GM23338 (cell line): ENCODE measurements around the gene AGAP1. TPM values are rescaled to one million over a fixed set of nuclear protein-coding genes. Genes with fewer than 3 reads are reported as not detected.

Experiments
- ATAC-seq: fragments of 200-7000 bp; cut with Tn5 transposase; 3 replicates; pipeline ENCODE4 v1.9.1; 2020
- DNase-seq: peaks from one replicate; pipeline ENCODE4 v3.0.0-alpha.2; 2015; ENCODE audit warnings: low spot score
- H2AFZ ChIP-seq: fragments of 200-600 bp; sonication (generic); 2 replicates; pipeline ENCODE4 v1.8.0; 2016; ENCODE audit warnings: antibody characterized with exemption, mild to moderate bottlenecking, moderate library complexity
- H3F3A ChIP-seq: fragments of 200-600 bp; sonication (generic); replicated peaks from 2 replicates; pipeline ENCODE4 v1.8.0; 2017; ENCODE audit warnings: antibody characterized with exemption, mixed run types, low read depth
- H3K27ac ChIP-seq: fragments of 200-600 bp; sonication (generic); 2 replicates; pipeline ENCODE4 v1.6.1; 2016; ENCODE audit warnings: low read depth
- H3K27me3 ChIP-seq: fragments of 200-600 bp; sonication (generic); 2 replicates; pipeline ENCODE4 v1.8.0; 2016; ENCODE audit warnings: mild to moderate bottlenecking, mixed run types, moderate library complexity; ENCODE audit not compliant: insufficient read depth
- H3K36me3 ChIP-seq: fragments of 200-600 bp; sonication (generic); 2 replicates; pipeline ENCODE4 v1.8.0; 2016; ENCODE audit warnings: mild to moderate bottlenecking; ENCODE audit not compliant: insufficient read depth
- H3K4me1 ChIP-seq: fragments of 200-600 bp; sonication (generic); 2 replicates; pipeline ENCODE4 v1.8.0; 2016; ENCODE audit warnings: mild to moderate bottlenecking, moderate library complexity; ENCODE audit not compliant: insufficient read depth
- H3K4me2 ChIP-seq: fragments of 200-600 bp; sonication (generic); 2 replicates; pipeline ENCODE4 v1.7.1; 2017; ENCODE audit warnings: mixed run types
- H3K4me3 ChIP-seq: fragments of 200-600 bp; sonication (generic); 2 replicates; pipeline ENCODE4 v1.6.1; 2016; ENCODE audit warnings: mixed run types
- H3K79me2 ChIP-seq: fragments of 200-600 bp; sonication (generic); replicated peaks from 2 replicates; pipeline ENCODE4 v1.8.0; 2017; ENCODE audit warnings: mild to moderate bottlenecking; ENCODE audit not compliant: insufficient read depth
- H3K9me2 ChIP-seq: fragments of 200-600 bp; sonication (generic); 2 replicates; pipeline ENCODE4 v1.8.0; 2017; ENCODE audit not compliant: insufficient read depth
- H4K20me1 ChIP-seq: fragments of 200-600 bp; sonication (generic); replicated peaks from 2 replicates; pipeline ENCODE4 v1.8.0; 2017; ENCODE audit warnings: mild to moderate bottlenecking; ENCODE audit not compliant: insufficient read depth
- H3K27ac Mint-ChIP-seq: 2 replicates; pipeline ENCODE4 v1.8.0; 2020; ENCODE audit warnings: inconsistent platforms, mild to moderate bottlenecking, moderate library complexity, mixed read lengths
- H3K27me3 Mint-ChIP-seq: 3 replicates; pipeline ENCODE4 v1.8.0; 2022; ENCODE audit warnings: low read depth, mild to moderate bottlenecking, moderate library complexity, mixed read lengths, inconsistent platforms; ENCODE audit not compliant: insufficient read depth, poor library complexity
- H3K36me3 Mint-ChIP-seq: 3 replicates; pipeline ENCODE4 v1.8.0; 2021; ENCODE audit warnings: low read depth, mild to moderate bottlenecking, inconsistent platforms, moderate library complexity, mixed read lengths
- H3K4me1 Mint-ChIP-seq: 3 replicates; pipeline ENCODE4 v1.8.0; 2020; ENCODE audit warnings: mild to moderate bottlenecking, inconsistent platforms, mixed read lengths
- H3K4me3 Mint-ChIP-seq: 3 replicates; pipeline ENCODE4 v1.8.0; 2021; ENCODE audit warnings: moderate library complexity, mild to moderate bottlenecking, inconsistent platforms, mixed read lengths
- H3K9me3 Mint-ChIP-seq: 3 replicates; pipeline ENCODE4 v1.8.0; 2020; ENCODE audit warnings: moderate library complexity, mild to moderate bottlenecking, inconsistent platforms, mixed read lengths
- CREB1 ChIP-seq: fragments of 250-450 bp; sonication (Bioruptor Pico); IDR thresholded peaks from 2 replicates; pipeline ENCODE4 v1.5.0; 2020; ENCODE audit warnings: low read depth, mild to moderate bottlenecking, moderate library complexity
- ETS1 ChIP-seq: IDR thresholded peaks from 2 replicates; pipeline ENCODE4 v1.6.1; 2016; ENCODE audit warnings: antibody characterized with exemption
- EZH2 ChIP-seq: fragments of 200-600 bp; sonication (generic); IDR thresholded peaks from one replicate; pipeline ENCODE4 v1.8.0; 2017; ENCODE audit warnings: antibody characterized with exemption, mild to moderate bottlenecking, low read depth; ENCODE audit not compliant: unreplicated experiment
- JUNB ChIP-seq: IDR thresholded peaks from one replicate; pipeline ENCODE4 v1.6.1; 2016; ENCODE audit warnings: antibody characterized with exemption; ENCODE audit not compliant: unreplicated experiment
- POLR2AphosphoS5 ChIP-seq: IDR thresholded peaks from 2 replicates; pipeline ENCODE4 v1.6.1; 2016; ENCODE audit warnings: antibody characterized with exemption, low read depth
- STAT1 ChIP-seq: IDR thresholded peaks from one replicate; pipeline ENCODE4 v1.6.1; 2016; ENCODE audit warnings: antibody characterized with exemption; ENCODE audit not compliant: unreplicated experiment
- ZNF114 ChIP-seq: fragments of 250-450 bp; sonication (Bioruptor Pico); IDR thresholded peaks from 2 replicates; pipeline ENCODE4 v1.5.0; 2020; ENCODE audit warnings: mild to moderate bottlenecking, moderate library complexity
- polyA plus RNA-seq: library from polyadenylated mRNA; unstranded; fragments of >200 nt; fragmentation: Nextera tagmentation; extraction: Ambion mirVana; gene quantifications from 2 replicates; pipeline ENCODE4 v1.2.1, GENCODE V29; 2016
- total RNA-seq: library from RNA; depleted of rRNA; stranded (reverse); fragments of >200 nt; shearing (Covaris generic); gene quantifications from 2 replicates; pipeline ENCODE4 v1.2.3, GENCODE V29; 2014
- TF ChIP-seq, protein P1 (sequence below), 2 experiments: fragments of 200-600 bp in 1 of 2; sonication (generic) in 1 of 2; conservative IDR thresholded peaks; 2 replicates each; pipeline versions ENCODE4 v1.5.1 to v1.6.1; 2016 to 2017; ENCODE audit warnings: antibody characterized with exemption in 2 of 2, low read depth in 2 of 2, mild to moderate bottlenecking in 2 of 2, moderate library complexity in 1 of 2
- TF ChIP-seq, protein P2 (sequence below): IDR thresholded peaks from one replicate; pipeline ENCODE4 v1.6.1; 2018; ENCODE audit warnings: antibody characterized with exemption; ENCODE audit not compliant: unreplicated experiment

Gene AGAP1
- total and polyA plus RNA-seq, 2 experiments from 2014 or later: 13.3 to 27.9 TPM

DNA sequence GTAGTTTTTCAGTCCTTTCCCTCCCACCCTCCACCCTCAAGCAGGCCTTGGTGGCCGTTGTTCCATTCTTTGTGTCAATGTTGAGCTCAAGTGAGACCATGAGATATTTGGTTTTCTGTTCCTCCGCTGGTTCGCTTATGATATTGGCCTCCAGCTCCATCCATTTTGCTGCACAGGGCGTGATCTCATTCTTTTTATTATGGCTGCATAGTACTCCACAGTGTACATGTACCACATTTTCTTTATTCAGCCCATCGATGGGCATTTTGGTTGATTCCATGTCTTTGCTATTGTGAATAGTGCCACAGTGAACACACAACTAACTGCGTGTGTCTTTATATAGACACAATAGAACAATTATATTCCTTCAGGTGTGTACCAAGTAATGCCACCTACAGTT lies 14.1 kb downstream of the AGAP1 start (continued):
- TF ChIP-seq, protein P1, sequence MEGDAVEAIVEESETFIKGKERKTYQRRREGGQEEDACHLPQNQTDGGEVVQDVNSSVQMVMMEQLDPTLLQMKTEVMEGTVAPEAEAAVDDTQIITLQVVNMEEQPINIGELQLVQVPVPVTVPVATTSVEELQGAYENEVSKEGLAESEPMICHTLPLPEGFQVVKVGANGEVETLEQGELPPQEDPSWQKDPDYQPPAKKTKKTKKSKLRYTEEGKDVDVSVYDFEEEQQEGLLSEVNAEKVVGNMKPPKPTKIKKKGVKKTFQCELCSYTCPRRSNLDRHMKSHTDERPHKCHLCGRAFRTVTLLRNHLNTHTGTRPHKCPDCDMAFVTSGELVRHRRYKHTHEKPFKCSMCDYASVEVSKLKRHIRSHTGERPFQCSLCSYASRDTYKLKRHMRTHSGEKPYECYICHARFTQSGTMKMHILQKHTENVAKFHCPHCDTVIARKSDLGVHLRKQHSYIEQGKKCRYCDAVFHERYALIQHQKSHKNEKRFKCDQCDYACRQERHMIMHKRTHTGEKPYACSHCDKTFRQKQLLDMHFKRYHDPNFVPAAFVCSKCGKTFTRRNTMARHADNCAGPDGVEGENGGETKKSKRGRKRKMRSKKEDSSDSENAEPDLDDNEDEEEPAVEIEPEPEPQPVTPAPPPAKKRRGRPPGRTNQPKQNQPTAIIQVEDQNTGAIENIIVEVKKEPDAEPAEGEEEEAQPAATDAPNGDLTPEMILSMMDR (conservative IDR thresholded peaks at IDR 0.05; ENCODE audit: low read depth in 2 of 2): no peak
- no peak for TF ChIP-seq JUNB
- TF ChIP-seq EZH2: no peak
- TF ChIP-seq, protein P2, sequence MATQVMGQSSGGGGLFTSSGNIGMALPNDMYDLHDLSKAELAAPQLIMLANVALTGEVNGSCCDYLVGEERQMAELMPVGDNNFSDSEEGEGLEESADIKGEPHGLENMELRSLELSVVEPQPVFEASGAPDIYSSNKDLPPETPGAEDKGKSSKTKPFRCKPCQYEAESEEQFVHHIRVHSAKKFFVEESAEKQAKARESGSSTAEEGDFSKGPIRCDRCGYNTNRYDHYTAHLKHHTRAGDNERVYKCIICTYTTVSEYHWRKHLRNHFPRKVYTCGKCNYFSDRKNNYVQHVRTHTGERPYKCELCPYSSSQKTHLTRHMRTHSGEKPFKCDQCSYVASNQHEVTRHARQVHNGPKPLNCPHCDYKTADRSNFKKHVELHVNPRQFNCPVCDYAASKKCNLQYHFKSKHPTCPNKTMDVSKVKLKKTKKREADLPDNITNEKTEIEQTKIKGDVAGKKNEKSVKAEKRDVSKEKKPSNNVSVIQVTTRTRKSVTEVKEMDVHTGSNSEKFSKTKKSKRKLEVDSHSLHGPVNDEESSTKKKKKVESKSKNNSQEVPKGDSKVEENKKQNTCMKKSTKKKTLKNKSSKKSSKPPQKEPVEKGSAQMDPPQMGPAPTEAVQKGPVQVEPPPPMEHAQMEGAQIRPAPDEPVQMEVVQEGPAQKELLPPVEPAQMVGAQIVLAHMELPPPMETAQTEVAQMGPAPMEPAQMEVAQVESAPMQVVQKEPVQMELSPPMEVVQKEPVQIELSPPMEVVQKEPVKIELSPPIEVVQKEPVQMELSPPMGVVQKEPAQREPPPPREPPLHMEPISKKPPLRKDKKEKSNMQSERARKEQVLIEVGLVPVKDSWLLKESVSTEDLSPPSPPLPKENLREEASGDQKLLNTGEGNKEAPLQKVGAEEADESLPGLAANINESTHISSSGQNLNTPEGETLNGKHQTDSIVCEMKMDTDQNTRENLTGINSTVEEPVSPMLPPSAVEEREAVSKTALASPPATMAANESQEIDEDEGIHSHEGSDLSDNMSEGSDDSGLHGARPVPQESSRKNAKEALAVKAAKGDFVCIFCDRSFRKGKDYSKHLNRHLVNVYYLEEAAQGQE: no peak
- no peak for TF ChIP-seq ETS1
- TF ChIP-seq STAT1: no peak
- no peak for TF ChIP-seq ZNF114 (CRISPR knock-in tag)
- no peak for TF ChIP-seq CREB1 (CRISPR knock-in tag)
- no peak for TF ChIP-seq POLR2AphosphoS5

GRCh38 chr2:235508371-235509160 lies 14.7 kb downstream of the AGAP1 start:
- peaks cover 41% of the 10 kb centered on the region for H3K4me1 ChIP-seq
- no peak overlapping the region for H3K4me3 Mint-ChIP-seq
- H4K20me1 ChIP-seq: peaks cover 31% of the 10 kb centered on the region
- no peak overlapping the region for H3K27ac Mint-ChIP-seq
- no peak overlapping the region for H3K27ac ChIP-seq
- no peak overlapping the region for H3K4me3 ChIP-seq
- peaks cover 96% of the 10 kb centered on the region for H3K79me2 ChIP-seq
- DNase-seq: no peak
- no peaks in the 10 kb centered on the region for H3K9me3 Mint-ChIP-seq
- peaks cover 41% of the 10 kb centered on the region for H3K4me1 Mint-ChIP-seq
- H3K27me3 ChIP-seq: no peaks in the 10 kb centered on the region
- H3F3A ChIP-seq: 0 out of 2 replicates have a peak, but pooled peaks cover 2% of the 10 kb centered on the region
- H3K36me3 Mint-ChIP-seq: no peaks in the 10 kb centered on the region; the same call in 2 of the 3 replicates
- H3K36me3 ChIP-seq: no peaks in the 10 kb centered on the region
- no peak overlapping the region for H3K4me2 ChIP-seq
- no peak for ATAC-seq
- H3K27me3 Mint-ChIP-seq: peaks cover 10% of the 10 kb centered on the region
- H2AFZ ChIP-seq: no peak overlapping the region
- H3K9me2 ChIP-seq: no peaks in the 10 kb centered on the region
- TF ChIP-seq, protein P1 (conservative IDR thresholded peaks at IDR 0.05; ENCODE audit: low read depth in 2 of 2): no peak
